B cell (primary cell): ENCODE measurements around the gene P2RX5. TPM values are rescaled to one million over a fixed set of nuclear protein-coding genes. Genes with fewer than 3 reads are reported as not detected.

Experiments
- ATAC-seq: fragments of 200-7000 bp; cut with Tn5 transposase; one replicate; pipeline ENCODE4 v1.10.0; 2021; ENCODE audit warnings: low read depth, mild to moderate bottlenecking, moderate number of reproducible peaks, moderate library complexity
- CTCF ChIA-PET: fragments of 350-600 bp; sonication (Branson Sonifier 250); formaldehyde crosslinking; loops from one replicate; lab custom pipeline; 2021; ENCODE audit warnings: antibody characterized with exemption, inconsistent platforms; lab: Charles Lee
- POLR2A ChIA-PET: fragments of 350-600 bp; sonication (Branson Sonifier 250); formaldehyde crosslinking; loops from one replicate; lab custom pipeline; 2021; ENCODE audit warnings: antibody characterized with exemption; lab: Charles Lee
- DNase-seq: peaks from one replicate; pipeline ENCODE4 v3.0.0; 2013
- H2AFZ ChIP-seq: 2 replicates; pipeline ENCODE4 v1.6.1; 2012; ENCODE audit warnings: mild to moderate bottlenecking, low read depth, low read length; ENCODE audit not compliant: insufficient read depth, poor library complexity, severe bottlenecking
- H3K27ac ChIP-seq, 2 donors: 1 replicate in 1 of 2; 2 replicates in 1 of 2; pipeline ENCODE4 v1.5.1; 2012 to 2013; ENCODE audit warnings: low read length in 2 of 2, mild to moderate bottlenecking in 2 of 2, moderate library complexity in 1 of 2
- H3K27me3 ChIP-seq, 4 experiments: fragments of 200-600 bp in 1 of 4; sonication (generic) in 1 of 4; replicated peaks in 1 of 4; 1 replicate in 2 of 4; 2 replicates in 2 of 4; pipeline versions ENCODE4 v1.6.1 to v1.7.0; 2013 to 2016; ENCODE audit warnings: low read length in 3 of 4, mild to moderate bottlenecking in 2 of 4, mixed read lengths in 1 of 4, moderate library complexity in 1 of 4; ENCODE audit not compliant: insufficient read depth in 4 of 4, control insufficient read depth in 3 of 4; ENCODE audit errors: control extremely low read depth in 1 of 4
- H3K36me3 ChIP-seq, 2 experiments: replicated peaks in 1 of 2; 1 replicate in 1 of 2; 2 replicates in 1 of 2; pipeline versions ENCODE4 v1.6.1 to v1.7.1; 2013; ENCODE audit warnings: low read length in 1 of 2; ENCODE audit not compliant: insufficient read depth in 2 of 2, control insufficient read depth in 1 of 2; ENCODE audit errors: control extremely low read depth in 1 of 2, extremely low read depth in 1 of 2
- H3K4me1 ChIP-seq, 2 donors: fragments of 200-600 bp in 1 of 2; sonication (generic) in 1 of 2; 1 replicate in 1 of 2; 2 replicates in 1 of 2; pipeline versions ENCODE4 v1.5.1 to v1.6.1; 2013 to 2017; ENCODE audit warnings: low read length in 2 of 2; ENCODE audit not compliant: control insufficient read depth in 2 of 2, insufficient read depth in 2 of 2
- H3K4me2 ChIP-seq: replicated peaks from 2 replicates; pipeline ENCODE3; 2012; ENCODE audit warnings: mild to moderate bottlenecking, low read depth, low read length; ENCODE audit not compliant: poor library complexity, severe bottlenecking
- H3K4me3 ChIP-seq, 5 experiments: fragments of 200-600 bp in 1 of 5; sonication (generic) in 1 of 5; 1 replicate in 3 of 5; 2 replicates in 2 of 5; pipeline versions ENCODE4 v1.5.1 to v1.7.0; 2011 to 2016; ENCODE audit warnings: low read length in 4 of 5, mild to moderate bottlenecking in 4 of 5, low read depth in 2 of 5, control low read depth in 1 of 5, moderate library complexity in 1 of 5; ENCODE audit not compliant: insufficient read depth in 1 of 5; ENCODE audit errors: control extremely low read depth in 1 of 5, extremely low read depth in 1 of 5
- H3K79me2 ChIP-seq: fragments of 200-600 bp; sonication (generic); one replicate; pipeline ENCODE4 v1.6.0; 2016; ENCODE audit warnings: low read length; ENCODE audit not compliant: control insufficient read depth, insufficient read depth
- H3K9ac ChIP-seq: fragments of 200-600 bp; sonication (generic); 2 replicates; pipeline ENCODE4 v1.6.1; 2017; ENCODE audit warnings: mild to moderate bottlenecking, low read length, moderate library complexity
- H3K9me3 ChIP-seq, 3 donors: one replicate each; pipeline versions ENCODE4 v1.6.1 to v1.7.1; 2013; ENCODE audit warnings: low read length in 2 of 3; ENCODE audit not compliant: control insufficient read depth in 2 of 3, insufficient read depth in 1 of 3; ENCODE audit errors: control extremely low read depth in 1 of 3
- H4K20me1 ChIP-seq: 2 replicates; pipeline ENCODE4 v1.6.0; 2012; ENCODE audit warnings: mild to moderate bottlenecking, low read length; ENCODE audit not compliant: insufficient read depth, control insufficient read depth, poor library complexity, severe bottlenecking
- H3K27ac Mint-ChIP-seq: one replicate; pipeline ENCODE4 v1.8.0; 2021; ENCODE audit warnings: mixed read lengths
- H3K27me3 Mint-ChIP-seq: one replicate; pipeline ENCODE4 v1.8.0; 2021; ENCODE audit warnings: mixed read lengths
- H3K4me1 Mint-ChIP-seq: one replicate; pipeline ENCODE4 v1.8.0; 2021; ENCODE audit warnings: mixed read lengths
- H3K4me3 Mint-ChIP-seq: one replicate; pipeline ENCODE4 v1.8.0; 2021; ENCODE audit warnings: mixed read lengths
- H3K9me3 Mint-ChIP-seq: one replicate; pipeline ENCODE4 v1.8.0; 2022; ENCODE audit warnings: mixed read lengths; ENCODE audit not compliant: insufficient read depth
- EZH2 ChIP-seq: IDR thresholded peaks from 2 replicates; pipeline ENCODE4 v1.6.1; 2012; ENCODE audit warnings: borderline replicate concordance, low read depth, mild to moderate bottlenecking, moderate library complexity, low read length; ENCODE audit not compliant: insufficient read depth, poor library complexity, severe bottlenecking
- WGBS: methylation state at CpG from one replicate; pipeline ENCODE4 v1.1.5; 2013; ENCODE audit warnings: missing lambda C conversion rate; ENCODE audit not compliant: insufficient coverage; 5-methylcytosine and 5-hydroxymethylcytosine counted together
- intact Hi-C: fragments of 100-400 bp; cut with micrococcal nuclease; formaldehyde crosslinking; loops from one replicate; pipeline ENCODE4 v1.10.0; 2022
- polyA plus RNA-seq: library from polyadenylated mRNA; depleted of rRNA; stranded (reverse); fragments of >200 nt; gene quantifications from 2 replicates; pipeline ENCODE4 v1.2.3, GENCODE V29; 2012
- total RNA-seq, 2 donors: library from RNA; stranded (reverse); fragments of 120-200 nt in 1 of 2; gene quantifications; 1 replicate in 1 of 2; 2 replicates in 1 of 2; pipeline versions ENCODE4 v1.2.3 to v1.2.4, GENCODE V29; 2013 to 2022
- TF ChIP-seq, protein P1 (sequence below): fragments of 200-600 bp; IDR thresholded peaks from one replicate; pipeline ENCODE4 v1.8.0; 2022; ENCODE audit warnings: antibody characterized with exemption, mild to moderate bottlenecking

P2RX5 gene
- total and polyA plus RNA-seq, 2 donors (not counting 1 experiment from before 2014, with no cell fraction given): 405 to 745 TPM

DNA sequence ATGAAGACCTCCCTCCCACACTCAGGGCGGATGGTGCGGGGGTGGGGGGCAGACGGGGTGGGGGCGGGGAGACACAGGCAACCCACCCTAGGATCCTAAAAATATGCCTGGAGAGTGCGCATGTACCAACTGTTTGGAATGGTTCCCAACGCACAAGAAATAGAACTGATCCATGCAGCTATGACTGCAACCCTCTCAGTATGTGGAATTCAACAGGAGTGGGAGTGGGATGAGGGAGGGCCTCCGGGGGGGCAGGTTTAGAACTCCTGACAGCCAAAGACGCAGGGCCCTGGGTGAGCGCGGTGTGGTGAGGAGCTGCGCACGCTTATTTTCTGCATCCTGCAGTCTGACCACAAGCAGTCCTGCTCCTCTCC lies 1.1 kb upstream of the P2RX5 start:
- ChIA-PET CTCF (interaction anchor here (0.9 to 5.0 kb wide), 5 partner anchors 13 to 130 kb away, joined by 3 to 52 read pairs (median 16); no protein-coding TSS in a partner anchor), POLR2A (interaction anchor here (0.6 to 6.4 kb wide), 7 partner anchors 13 to 395 kb away, joined by 3 to 63 read pairs (median 3); partner anchors contain the start of gene HASPIN)
- Histone ChIP-seq H3K27ac (peak overlapping the region in 1 of 2 donors; percentile 91), H3K4me2 (peak overlapping the region; percentile 80), H3K79me2 (peaks cover 48% of the 10 kb centered on the region), H3K27me3 (no peaks in the 10 kb centered on the region), H4K20me1 (peaks cover 15% of the 10 kb centered on the region), H3K9me3 (peaks cover 0 to 8% (median 6%) of the 10 kb centered on the region in 3 donors), H3K4me1 (peaks cover 35 to 65% of the 10 kb centered on the region in 2 donors), H3K4me3 (no peak overlapping the region), H2AFZ (no peak overlapping the region), H3K36me3 (peaks cover 0 to 6% of the 10 kb centered on the region in 2 experiments), H3K9ac (no peak overlapping the region)
- peak overlapping the region; percentile 99 for H3K27ac Mint-ChIP-seq
- no peaks in the 10 kb centered on the region for H3K9me3 Mint-ChIP-seq
- H3K27me3 Mint-ChIP-seq: no peaks in the 10 kb centered on the region
- intact Hi-C loops: no loop called here
- TF ChIP-seq, protein P1, sequence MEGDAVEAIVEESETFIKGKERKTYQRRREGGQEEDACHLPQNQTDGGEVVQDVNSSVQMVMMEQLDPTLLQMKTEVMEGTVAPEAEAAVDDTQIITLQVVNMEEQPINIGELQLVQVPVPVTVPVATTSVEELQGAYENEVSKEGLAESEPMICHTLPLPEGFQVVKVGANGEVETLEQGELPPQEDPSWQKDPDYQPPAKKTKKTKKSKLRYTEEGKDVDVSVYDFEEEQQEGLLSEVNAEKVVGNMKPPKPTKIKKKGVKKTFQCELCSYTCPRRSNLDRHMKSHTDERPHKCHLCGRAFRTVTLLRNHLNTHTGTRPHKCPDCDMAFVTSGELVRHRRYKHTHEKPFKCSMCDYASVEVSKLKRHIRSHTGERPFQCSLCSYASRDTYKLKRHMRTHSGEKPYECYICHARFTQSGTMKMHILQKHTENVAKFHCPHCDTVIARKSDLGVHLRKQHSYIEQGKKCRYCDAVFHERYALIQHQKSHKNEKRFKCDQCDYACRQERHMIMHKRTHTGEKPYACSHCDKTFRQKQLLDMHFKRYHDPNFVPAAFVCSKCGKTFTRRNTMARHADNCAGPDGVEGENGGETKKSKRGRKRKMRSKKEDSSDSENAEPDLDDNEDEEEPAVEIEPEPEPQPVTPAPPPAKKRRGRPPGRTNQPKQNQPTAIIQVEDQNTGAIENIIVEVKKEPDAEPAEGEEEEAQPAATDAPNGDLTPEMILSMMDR: no peak
- no peak for TF ChIP-seq EZH2
- peak overlapping the region; percentile 6 for H3K4me3 Mint-ChIP-seq
- ATAC-seq (no peak), DNase-seq (no peak)
- peaks cover 61% of the 10 kb centered on the region for H3K4me1 Mint-ChIP-seq
- WGBS: 92% methylated on average over 8 of the region's 12 CpGs

DNA sequence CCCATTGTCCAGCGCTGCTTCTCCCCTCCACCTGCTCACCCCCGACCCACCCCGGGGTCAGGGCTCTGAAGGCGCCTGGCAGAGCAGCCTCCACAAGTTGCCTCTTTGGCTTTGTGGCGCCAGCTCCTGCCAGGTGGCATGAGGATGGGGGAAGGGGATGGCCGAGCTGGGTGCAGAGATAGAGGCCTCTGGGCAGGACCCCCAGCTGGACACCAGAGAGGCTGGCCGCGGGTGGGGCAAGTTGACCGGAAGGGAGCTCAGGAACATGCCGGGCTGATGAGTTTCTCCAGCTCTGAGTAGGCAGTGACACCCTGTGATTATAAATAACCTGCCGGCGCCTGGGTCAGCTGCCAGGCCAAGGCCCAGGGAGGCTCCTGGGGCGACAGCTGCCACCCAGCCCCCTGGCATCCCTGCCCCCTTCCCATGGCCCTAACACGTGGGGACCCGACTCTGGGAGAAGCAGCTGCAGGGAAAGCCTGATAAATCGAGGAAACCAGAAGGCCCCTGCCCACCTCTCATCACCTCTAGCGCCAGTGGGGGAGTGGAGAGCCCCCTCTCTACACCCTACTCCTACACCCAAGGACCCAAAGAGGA lies 729 bp downstream of the P2RX5 start:
- Histone ChIP-seq H3K4me2 (peak overlapping the region; percentile 80), H3K9ac (peak overlapping the region; percentile 77), H3K27ac (peak overlapping the region; percentile 76 to 91), H3K4me3 (peak overlapping the region; percentile 58 to 93 (median 83)), H3K9me3 (peaks cover 0 to 8% (median 6%) of the 10 kb centered on the region in 3 donors), H4K20me1 (peaks cover 34% of the 10 kb centered on the region), H3K27me3 (no peaks in the 10 kb centered on the region), H3K4me1 (peaks cover 37 to 67% of the 10 kb centered on the region in 2 donors), H2AFZ (peak overlapping the region; percentile 36), H3K36me3 (peaks cover 0 to 23% of the 10 kb centered on the region in 2 experiments), H3K79me2 (peaks cover 63% of the 10 kb centered on the region)
- peaks cover 62% of the 10 kb centered on the region for H3K4me1 Mint-ChIP-seq
- 2% methylated on average over 11 of the region's 17 CpGs for WGBS
- peak overlapping the region; percentile 97 for H3K27ac Mint-ChIP-seq
- H3K9me3 Mint-ChIP-seq: no peaks in the 10 kb centered on the region
- H3K27me3 Mint-ChIP-seq: no peaks in the 10 kb centered on the region
- ChIA-PET POLR2A (interaction anchor here (0.5 to 6.4 kb wide), 13 partner anchors 10 to 692 kb away, joined by 3 to 63 read pairs (median 4); partner anchors contain the start of gene HASPIN), CTCF (interaction anchor here (0.7 to 5.0 kb wide), 11 partner anchors 10 to 149 kb away, joined by 3 to 52 read pairs (median 10); partner anchors contain the start of gene HASPIN)
- ATAC-seq: no peak
- intact Hi-C loops: no loop called here
- TF ChIP-seq EZH2: no peak
- TF ChIP-seq, protein P1: no peak
- peak overlapping the region; percentile 100 for H3K4me3 Mint-ChIP-seq
- DNase-seq: peak; percentile 56
